GM18502 (cell line): Measurements from ENCODE around the gene CCR5.

ENCODE experiments used
- ATAC-seq: cut with Tn5 transposase; IDR thresholded peaks from one replicate; pipeline ENCODE4 v1.9.1; 2021; ENCODE audit warnings: mild to moderate bottlenecking; ENCODE audit not compliant: unreplicated experiment, poor library complexity

CCR5 gene

DNA sequence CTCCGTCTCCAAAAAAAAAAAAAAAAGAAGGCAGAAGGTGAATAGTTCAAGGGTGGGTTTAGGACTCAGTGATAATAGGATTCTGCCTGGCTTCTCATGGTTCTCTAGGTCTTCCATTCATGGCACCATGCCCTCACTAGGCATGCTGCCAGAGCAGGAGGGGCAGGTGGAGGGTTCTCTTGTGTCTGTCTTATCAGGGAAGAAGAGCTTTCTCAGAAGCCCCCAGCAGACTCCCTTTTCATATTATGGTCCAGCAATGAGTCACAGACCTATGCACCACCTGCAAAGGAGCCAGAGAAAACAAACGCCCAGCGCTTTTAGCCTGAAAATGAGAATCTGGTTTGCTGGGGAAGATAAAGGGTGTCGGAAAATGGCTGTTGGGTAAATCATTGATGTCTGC, 13.8 kb upstream of the CCR5 start:
- no peak for ATAC-seq

DNA sequence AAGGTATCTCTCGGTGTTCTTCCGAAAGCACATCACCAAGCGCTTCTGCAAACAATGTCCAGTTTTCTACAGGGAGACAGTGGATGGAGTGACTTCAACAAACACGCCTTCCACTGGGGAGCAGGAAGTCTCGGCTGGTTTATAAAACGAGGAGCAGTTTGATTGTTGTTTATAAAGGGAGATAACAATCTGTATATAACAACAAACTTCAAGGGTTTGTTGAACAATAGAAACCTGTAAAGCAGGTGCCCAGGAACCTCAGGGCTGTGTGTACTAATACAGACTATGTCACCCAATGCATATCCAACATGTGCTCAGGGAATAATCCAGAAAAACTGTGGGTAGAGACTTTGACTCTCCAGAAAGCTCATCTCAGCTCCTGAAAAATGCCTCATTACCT, 12.3 kb upstream of the CCR5 start:
- ATAC-seq, result no peak

DNA sequence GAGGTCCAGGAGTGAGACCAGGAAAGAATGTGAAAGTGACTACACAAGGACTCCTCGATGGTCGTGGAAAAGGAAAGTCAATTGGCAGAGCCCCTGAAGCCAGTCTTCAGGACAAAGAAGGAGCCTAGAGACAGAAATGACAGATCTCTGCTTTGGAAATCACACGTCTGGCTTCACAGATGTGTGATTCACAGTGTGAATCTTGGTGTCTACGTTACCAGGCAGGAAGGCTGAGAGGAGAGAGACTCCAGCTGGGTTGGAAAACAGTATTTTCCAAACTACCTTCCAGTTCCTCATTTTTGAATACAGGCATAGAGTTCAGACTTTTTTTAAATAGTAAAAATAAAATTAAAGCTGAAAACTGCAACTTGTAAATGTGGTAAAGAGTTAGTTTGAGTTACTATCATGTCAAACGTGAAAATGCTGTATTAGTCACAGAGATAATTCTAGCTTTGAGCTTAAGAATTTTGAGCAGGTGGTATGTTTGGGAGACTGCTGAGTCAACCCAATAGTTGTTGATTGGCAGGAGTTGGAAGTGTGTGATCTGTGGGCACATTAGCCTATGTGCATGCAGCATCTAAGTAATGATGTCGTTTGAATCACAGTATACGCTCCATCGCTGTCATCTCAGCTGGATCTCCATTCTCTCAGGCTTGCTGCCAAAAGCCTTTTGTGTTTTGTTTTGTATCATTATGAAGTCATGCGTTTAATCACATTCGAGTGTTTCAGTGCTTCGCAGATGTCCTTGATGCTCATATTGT, 10.8 kb upstream of the CCR5 start:
- ATAC-seq, result peak; percentile 66

DNA sequence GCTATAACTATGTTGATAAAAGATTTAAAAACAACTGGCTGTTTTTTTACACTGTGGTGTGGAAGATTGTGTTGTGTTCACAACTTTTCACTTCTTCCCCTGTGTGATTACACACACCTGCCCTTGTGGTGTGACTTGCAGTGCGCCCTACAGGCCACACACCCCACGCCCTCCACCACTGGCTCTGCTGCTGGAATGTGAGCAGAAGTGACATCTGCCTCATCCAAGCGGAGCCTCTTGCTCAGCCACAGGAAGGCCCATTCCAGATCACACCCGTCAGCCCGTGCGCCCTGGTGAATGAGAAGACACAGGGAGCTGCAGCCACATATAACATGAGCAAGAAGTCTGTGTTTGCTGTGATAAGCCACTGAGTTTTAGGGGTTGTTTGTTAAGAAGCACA, 9.8 kb upstream of the CCR5 start:
- no peak for ATAC-seq

DNA sequence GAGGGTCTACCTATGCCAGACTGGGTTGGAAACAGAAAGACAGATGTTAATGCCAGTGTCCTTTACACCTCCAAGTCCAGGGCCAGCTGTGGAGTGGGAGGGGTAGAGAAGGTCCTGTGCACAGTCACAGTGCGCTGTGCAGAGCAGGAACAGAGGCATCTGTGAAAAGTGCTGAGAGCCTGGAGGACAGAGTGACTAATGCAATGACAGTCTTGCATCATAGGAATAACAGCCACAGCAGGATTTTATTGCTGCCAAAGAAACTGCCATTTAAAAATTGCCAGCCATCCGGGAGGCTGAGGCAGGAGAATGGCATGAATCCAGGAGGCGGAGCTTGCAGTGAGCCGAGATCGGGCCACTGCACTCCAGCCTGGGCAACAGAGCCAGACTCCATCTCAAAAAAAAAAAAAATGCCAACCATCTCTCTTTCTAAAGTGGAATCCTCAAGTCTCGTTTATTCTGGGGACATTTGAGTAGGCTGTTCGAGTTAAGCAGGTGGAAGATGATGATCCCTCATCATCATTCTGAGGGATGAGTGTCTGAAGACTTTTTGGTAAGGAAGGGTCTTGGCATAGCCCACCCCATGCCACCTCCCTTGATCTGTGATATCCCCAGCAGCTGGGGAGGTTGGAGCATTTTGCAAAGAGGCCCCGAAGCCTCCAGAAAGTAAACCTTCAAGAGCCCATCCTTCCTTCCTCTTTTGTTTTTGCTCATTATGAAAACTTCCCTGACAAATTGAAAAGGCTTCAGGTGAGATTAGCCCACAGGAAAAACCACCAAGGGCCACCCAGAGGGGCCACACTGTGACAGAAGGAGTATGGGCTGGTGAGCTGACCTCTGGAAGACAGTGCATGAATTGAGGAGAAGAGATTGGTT, 9.1 kb upstream of the CCR5 start:
- ATAC-seq, result no peak

DNA sequence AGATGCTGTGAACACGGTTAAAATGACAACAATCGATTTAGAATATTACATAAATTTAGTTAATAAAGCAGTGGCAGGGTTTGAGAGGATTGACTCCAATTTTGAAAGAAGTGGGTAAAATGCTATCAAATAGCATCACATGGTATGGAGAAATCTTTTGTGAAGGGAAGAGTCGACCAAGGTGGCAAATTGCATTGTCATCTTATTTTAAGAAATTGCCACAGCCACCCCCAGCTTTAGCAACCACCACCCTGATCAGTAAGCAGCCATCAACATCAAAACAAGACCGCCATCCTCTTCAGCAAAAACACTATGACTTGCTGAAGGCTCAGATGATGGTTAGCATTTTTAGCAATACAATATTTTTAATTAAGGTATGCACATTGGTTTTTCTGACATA, 5.7 kb upstream of the CCR5 start:
- no peak for ATAC-seq

DNA sequence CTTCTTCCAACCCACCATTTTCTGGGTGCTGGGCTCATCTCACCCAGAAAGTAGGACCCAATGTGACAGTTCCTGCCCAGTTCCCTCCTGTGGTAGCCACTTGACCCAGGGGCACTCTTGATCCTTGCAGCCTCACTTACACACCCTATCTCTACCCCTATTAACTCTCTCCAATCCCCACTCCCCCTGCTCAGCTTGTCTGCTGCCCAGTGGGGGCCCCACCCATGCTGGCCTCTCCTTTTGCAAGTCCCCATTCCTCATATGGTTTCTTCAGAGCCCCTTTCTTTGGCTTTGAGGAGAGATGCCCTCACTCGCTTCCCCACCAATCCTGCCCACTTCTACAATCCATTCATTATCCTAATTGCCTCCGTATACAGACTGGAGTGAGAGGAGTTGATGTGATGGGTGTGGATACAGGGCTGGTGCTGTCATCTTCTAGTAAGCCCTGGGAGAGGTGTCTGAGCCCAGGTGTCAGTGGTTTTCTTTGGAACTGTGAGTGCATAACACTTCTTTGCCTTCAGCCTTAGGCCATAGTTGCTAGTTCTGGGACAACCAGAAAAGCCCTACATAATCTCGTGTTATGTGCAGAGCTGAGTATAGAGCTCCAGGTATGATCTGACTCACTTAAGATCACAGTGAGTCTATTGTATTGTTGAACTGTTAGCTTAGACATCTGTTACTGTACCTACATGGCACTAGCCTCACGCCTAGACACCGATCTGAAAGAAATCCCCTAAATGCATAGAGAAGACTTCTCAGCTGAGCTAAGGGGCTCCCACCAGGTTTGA, 4.8 kb upstream of the CCR5 start:
- no peak for ATAC-seq

DNA sequence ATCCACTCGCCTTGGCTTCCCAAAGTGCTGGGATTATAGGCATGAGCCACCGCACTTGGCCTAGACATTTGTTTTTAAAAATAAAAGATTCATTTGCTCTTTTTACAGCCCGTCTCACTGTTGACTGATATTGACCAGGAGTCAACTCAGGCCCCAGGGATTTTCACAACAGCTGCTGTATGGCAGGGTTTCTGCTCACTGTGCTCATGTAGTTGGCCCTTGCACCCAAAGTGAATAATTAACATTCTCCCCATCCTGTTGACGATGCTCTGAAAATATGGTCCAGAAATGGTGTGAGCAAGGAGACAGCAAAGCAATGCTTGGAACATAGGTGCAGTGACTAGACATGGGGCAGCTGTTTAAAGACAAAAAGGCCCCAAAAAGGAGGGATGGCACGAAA, 2.9 kb upstream of the CCR5 start:
- no peak for ATAC-seq

DNA sequence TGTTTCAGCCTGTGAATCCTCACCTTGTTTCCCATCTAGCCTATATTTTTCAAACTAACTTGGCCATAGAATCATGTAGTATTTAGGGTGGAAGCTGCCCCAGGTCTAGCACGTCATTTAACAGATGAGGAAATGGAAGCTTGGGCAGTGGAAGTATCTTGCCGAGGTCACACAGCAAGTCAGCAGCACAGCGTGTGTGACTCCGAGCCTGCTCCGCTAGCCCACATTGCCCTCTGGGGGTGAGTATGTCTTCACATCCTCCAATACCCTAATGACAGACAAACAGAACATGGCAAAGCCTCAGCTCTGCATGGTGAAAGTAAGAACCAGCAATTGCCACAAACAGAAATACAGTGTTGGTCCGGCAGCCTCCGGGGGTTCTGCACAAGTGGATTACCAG, 2.2 kb upstream of the CCR5 start:
- ATAC-seq, result peak; percentile 58

DNA sequence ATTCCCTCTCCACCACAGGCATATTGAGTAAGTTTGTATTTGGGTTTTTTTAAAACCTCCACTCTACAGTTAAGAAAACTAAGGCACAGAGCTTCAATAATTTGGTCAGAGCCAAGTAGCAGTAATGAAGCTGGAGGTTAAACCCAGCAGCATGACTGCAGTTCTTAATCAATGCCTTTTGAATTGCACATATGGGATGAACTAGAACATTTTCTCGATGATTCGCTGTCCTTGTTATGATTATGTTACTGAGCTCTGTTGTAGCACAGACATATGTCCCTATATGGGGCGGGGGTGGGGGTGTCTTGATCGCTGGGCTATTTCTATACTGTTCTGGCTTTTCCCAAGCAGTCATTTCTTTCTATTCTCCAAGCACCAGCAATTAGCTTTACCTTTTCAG, 1.6 kb upstream of the CCR5 start:
- no peak for ATAC-seq

DNA sequence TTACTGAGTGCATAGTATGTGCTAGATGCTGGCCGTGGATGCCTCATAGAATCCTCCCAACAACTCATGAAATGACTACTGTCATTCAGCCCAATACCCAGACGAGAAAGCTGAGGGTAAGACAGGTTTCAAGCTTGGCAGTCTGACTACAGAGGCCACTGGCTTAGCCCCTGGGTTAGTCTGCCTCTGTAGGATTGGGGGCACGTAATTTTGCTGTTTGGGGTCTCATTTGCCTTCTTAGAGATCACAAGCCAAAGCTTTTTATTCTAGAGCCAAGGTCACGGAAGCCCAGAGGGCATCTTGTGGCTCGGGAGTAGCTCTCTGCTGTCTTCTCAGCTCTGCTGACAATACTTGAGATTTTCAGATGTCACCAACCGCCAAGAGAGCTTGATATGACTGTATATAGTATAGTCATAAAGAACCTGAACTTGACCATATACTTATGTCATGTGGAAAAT, 1.0 kb upstream of the CCR5 start:
- peak; percentile 72 for ATAC-seq

DNA sequence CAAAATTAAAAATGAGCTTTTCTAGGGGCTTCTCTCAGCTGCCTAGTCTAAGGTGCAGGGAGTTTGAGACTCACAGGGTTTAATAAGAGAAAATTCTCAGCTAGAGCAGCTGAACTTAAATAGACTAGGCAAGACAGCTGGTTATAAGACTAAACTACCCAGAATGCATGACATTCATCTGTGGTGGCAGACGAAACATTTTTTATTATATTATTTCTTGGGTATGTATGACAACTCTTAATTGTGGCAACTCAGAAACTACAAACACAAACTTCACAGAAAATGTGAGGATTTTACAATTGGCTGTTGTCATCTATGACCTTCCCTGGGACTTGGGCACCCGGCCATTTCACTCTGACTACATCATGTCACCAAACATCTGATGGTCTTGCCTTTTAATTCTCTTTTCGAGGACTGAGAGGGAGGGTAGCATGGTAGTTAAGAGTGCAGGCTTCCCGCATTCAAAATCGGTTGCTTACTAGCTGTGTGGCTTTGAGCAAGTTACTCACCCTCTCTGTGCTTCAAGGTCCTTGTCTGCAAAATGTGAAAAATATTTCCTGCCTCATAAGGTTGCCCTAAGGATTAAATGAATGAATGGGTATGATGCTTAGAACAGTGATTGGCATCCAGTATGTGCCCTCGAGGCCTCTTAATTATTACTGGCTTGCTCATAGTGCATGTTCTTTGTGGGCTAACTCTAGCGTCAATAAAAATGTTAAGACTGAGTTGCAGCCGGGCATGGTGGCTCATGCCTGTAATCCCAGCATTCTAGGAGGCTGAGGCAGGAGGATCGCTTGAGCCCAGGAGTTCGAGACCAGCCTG, 984 bp downstream of the CCR5 start:
- ATAC-seq, result no peak

DNA sequence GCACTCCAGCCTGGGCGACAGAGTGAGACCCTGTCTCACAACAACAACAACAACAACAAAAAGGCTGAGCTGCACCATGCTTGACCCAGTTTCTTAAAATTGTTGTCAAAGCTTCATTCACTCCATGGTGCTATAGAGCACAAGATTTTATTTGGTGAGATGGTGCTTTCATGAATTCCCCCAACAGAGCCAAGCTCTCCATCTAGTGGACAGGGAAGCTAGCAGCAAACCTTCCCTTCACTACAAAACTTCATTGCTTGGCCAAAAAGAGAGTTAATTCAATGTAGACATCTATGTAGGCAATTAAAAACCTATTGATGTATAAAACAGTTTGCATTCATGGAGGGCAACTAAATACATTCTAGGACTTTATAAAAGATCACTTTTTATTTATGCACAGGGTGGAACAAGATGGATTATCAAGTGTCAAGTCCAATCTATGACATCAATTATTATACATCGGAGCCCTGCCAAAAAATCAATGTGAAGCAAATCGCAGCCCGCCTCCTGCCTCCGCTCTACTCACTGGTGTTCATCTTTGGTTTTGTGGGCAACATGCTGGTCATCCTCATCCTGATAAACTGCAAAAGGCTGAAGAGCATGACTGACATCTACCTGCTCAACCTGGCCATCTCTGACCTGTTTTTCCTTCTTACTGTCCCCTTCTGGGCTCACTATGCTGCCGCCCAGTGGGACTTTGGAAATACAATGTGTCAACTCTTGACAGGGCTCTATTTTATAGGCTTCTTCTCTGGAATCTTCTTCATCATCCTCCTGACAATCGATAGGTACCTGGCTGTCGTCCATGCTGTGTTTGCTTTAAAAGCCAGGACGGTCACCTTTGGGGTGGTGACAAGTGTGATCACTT, 2.0 kb downstream of the CCR5 start:
- no peak for ATAC-seq

DNA sequence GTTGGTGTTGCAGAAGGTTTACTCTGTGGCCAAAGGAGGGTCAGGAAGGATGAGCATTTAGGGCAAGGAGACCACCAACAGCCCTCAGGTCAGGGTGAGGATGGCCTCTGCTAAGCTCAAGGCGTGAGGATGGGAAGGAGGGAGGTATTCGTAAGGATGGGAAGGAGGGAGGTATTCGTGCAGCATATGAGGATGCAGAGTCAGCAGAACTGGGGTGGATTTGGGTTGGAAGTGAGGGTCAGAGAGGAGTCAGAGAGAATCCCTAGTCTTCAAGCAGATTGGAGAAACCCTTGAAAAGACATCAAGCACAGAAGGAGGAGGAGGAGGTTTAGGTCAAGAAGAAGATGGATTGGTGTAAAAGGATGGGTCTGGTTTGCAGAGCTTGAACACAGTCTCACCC, 4.0 kb downstream of the CCR5 start:
- no peak for ATAC-seq

DNA sequence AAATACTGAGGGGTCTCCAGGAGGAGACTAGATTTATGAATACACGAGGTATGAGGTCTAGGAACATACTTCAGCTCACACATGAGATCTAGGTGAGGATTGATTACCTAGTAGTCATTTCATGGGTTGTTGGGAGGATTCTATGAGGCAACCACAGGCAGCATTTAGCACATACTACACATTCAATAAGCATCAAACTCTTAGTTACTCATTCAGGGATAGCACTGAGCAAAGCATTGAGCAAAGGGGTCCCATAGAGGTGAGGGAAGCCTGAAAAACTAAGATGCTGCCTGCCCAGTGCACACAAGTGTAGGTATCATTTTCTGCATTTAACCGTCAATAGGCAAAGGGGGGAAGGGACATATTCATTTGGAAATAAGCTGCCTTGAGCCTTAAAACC, 4.5 kb downstream of the CCR5 start:
- ATAC-seq, result no peak

DNA sequence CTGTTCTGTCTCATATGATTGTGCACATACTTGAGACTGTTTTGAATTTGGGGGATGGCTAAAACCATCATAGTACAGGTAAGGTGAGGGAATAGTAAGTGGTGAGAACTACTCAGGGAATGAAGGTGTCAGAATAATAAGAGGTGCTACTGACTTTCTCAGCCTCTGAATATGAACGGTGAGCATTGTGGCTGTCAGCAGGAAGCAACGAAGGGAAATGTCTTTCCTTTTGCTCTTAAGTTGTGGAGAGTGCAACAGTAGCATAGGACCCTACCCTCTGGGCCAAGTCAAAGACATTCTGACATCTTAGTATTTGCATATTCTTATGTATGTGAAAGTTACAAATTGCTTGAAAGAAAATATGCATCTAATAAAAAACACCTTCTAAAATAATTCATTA, 5.1 kb downstream of the CCR5 start:
- ATAC-seq, result no peak

DNA sequence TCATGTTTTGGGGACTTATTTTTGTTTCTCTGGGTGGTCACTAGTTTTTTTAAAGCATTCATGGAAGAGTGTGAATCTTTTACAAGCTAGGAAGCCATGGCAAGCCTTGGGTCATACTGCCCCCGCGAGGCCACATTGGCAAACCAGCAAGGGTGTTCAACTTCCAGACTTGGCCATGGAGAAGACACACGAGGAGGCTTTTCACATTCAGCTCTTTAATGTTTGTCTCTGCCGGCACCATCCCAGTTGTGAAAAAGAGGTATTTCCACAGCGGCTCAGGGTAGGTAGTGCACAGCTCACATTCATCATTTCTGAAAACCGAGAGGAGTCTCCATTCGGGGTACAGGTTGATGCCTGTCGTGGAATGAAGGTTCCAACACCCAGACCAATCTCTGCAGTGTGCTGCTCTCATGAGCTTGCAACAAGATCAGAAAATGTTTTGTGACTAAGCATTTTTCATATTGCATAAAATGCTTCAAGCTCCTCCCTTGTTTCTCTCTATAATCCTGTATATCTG, 7.7 kb downstream of the CCR5 start:
- no peak for ATAC-seq

DNA sequence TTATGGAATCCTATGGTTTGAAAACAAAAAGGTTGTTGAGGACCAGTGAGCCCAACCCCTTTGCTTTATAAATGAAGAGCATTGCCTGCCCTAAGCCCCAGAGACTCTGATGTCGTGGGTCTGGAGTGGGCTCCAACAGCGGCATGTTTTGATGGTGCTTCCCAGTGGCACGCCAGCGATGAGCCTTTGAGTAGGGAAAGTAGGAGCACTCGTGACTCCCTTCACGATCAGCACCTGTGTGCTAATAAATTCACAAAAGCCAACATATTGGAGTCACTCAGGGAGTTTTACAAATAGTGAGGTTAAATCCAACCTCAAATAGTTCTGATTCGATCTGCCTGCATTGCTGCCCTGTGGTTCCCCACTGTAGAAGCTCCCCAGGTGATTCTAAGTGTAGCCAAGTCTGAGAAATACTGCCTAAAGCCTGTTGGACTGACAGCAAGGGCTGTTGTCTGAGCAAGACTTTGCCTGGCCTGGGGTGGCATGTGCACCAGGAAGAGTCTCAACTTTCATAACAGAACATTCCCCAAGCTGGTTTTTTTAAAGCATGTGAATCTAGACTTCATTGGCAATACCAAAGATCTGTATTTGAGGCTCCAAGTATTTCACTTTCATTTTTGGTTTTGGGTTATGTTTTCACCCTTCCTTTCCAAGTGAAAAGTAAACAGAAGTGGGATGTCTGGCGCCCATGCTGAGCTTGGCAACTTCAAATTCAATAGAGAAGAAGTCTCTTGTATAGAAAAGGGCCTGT, 9.9 kb downstream of the CCR5 start:
- no peak for ATAC-seq
